GM08714 (cell line): ENCODE data around the gene ZFAND4.
"Not testable (repeated sequence)": the region's sequence is repeated elsewhere in the genome, so short reads cannot be mapped to it uniquely, and the experiment has no call there.

Experiments used
- H3K4me3 ChIP-seq: fragments of 200-500 bp; sonication (Bioruptor generic); 2 replicates; pipeline ENCODE4 v1.5.1; 2014; ENCODE audit warnings: mild to moderate bottlenecking, low read length, inconsistent platforms
- ZNF274 ChIP-seq: IDR thresholded peaks from 2 replicates; pipeline ENCODE4 v1.6.1; 2012; ENCODE audit warnings: mild to moderate bottlenecking, low read depth, low read length

Gene ZFAND4

GRCh38 chr10:45672181-45673073 is at the start of gene ZFAND4:
TSS of gene ZFAND4 (minus strand) at chr10:45672772. CDS start at chr10:45663725, 9,047 bp downstream.
- peak within 1 kb of the TSS; percentile 69 for H3K4me3 ChIP-seq
- no peak for TF ChIP-seq ZNF274

GRCh38 chr10:45721503-45721902 is 48.9 kb upstream of the ZFAND4 start:
- not testable (repeated sequence) for H3K4me3 ChIP-seq

- not testable (repeated sequence) for H3K4me3 ChIP-seq
Observed at GRCh38 chr10:45717642-45718041, 45.1 kb upstream of the ZFAND4 start.

- H3K4me3 ChIP-seq, result not testable (repeated sequence)
Observed at GRCh38 chr10:45717053-45717452, 44.5 kb upstream of the ZFAND4 start.

DNA sequence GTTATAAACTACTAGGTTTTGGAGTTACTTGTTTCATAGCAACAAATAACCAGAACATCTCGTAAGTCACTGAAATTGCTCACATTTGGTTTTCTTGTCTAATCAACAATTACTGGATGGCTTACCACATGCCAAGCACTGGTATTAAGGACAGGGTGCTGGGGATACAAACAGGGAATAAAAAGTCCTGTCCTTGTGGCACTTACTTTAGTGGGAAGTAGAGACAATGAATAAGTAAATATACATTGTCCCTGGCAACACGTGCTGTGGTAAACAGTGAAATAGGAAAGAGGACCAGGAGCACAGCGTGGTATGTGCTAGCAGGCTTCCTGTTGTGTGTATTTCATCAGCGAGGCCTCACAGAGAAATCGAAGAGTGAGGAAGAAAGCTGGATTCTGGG is 38.7 kb upstream of the ZFAND4 start:
- H3K4me3 ChIP-seq, result not testable (repeated sequence)

- not testable (repeated sequence) for H3K4me3 ChIP-seq
Observed at GRCh38 chr10:45710200-45710796, 37.7 kb upstream of the ZFAND4 start.

DNA sequence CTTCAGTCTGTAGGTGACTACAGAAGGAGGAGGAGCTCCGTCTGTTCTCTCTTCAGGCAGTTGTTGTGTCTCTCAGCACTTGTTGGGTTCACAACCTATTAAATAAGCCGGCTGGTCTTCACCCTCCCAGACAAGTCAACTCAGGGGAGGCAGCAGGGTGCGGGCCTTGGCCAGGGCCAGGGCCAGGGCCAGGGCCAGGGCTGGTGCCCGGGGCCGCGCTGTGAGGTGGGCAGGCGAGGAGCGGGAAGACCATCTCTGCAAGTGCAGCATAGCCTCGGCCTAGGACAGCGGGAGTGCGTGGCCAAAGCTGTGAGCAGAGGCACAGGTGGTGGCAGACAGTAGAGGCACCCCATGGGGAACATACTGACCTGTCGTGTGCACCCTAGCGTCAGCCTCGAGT is 5.9 kb upstream of the ZFAND4 start:
- not testable (repeated sequence) for H3K4me3 ChIP-seq

DNA sequence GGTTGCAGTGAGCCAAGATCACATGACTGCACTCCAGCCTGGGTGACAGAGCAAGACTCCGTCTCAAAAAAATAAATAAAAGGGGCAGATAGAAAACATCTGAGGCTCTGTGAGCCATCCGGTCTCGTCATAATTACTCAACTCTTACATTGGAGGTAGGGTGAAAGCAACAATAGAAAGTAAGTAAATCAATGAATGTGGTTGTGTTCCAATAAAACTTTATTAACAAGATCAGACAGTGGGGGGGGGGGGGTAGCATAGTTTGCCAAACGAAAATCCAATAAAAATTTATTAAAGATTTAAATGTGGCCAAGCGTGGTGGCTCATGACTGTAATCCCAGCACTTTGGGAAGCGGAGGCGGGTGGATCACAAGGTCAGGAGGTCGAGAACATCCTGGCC is 2.8 kb upstream of the ZFAND4 start:
- H3K4me3 ChIP-seq, result no peak overlapping the region

DNA sequence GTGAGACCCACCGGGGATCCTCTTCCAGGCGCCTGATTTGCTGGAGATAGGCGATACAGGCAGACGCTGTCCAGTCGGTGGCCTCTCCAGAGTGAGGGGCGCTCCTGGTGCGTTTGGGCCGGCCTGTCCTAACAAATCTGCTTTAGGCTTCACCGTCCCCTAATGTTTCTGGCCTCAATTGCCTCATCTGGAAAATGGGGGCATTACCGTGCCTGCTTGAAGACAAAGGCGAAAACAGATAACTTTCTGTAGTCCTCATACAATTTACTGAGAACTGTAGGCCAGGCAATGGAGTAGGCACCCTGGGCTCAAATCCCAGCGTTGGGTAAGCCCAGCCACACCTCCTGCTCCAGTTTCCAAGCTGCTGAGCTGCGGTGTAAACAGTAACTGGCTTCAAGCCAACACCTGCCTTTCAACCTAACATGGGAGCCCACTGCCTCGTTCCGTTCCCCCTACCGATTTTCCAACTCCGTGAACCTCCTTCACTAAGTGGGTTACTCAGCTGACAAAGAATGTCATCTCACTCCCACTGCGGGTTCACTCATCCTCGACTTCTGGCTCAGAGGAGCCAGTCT is 589 bp upstream of the ZFAND4 start:
- H3K4me3 ChIP-seq, result peak overlapping the region; percentile 30; the same call in 1 of the 2 replicates
- no peak for TF ChIP-seq ZNF274

More for the DNA sequence above, 2.8 kb upstream of the ZFAND4 start:
- no peak for TF ChIP-seq ZNF274

- H3K4me3 ChIP-seq, result peak overlapping the region; percentile 69
Observed at GRCh38 chr10:45671300-45671699, 1.3 kb downstream of the ZFAND4 start.

- H3K4me3 ChIP-seq, result not testable (repeated sequence)
Observed at GRCh38 chr10:45669897-45670296, 2.7 kb downstream of the ZFAND4 start.

DNA sequence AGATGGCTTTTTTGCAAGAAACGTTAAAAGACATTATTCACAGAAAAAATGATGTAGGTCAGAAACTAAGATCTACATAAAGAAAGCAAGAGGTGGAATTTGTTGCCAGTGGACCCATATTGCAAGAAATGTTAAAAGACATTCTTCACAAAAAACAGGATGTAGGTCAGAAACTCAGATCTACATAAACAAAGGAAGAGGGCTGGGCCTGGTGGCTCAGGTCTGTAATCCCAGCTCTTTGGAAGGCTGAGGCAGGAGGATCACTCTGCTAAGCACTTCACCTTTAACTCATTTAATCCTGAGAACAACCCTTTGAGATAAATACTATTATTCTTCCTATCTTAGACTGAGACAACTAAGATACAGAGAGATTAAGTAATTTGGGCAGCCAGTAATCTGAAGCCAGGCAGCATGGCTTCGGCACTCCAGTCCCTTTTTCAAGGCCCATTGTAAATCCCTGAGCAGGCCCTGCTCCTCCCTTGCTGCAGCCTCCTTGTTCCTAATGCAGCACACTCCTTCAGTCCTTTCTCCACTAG is 11.6 kb downstream of the ZFAND4 start:
- no peak overlapping the region for H3K4me3 ChIP-seq
- TF ChIP-seq ZNF274, result no peak

- H3K4me3 ChIP-seq, result no peak overlapping the region
- no peak for TF ChIP-seq ZNF274
Observed at GRCh38 chr10:45657033-45657926, 15.3 kb downstream of the ZFAND4 start.

- no peak for TF ChIP-seq ZNF274
- H3K4me3 ChIP-seq, result no peak overlapping the region
Observed at GRCh38 chr10:45655219-45655618, 17.4 kb downstream of the ZFAND4 start.

DNA sequence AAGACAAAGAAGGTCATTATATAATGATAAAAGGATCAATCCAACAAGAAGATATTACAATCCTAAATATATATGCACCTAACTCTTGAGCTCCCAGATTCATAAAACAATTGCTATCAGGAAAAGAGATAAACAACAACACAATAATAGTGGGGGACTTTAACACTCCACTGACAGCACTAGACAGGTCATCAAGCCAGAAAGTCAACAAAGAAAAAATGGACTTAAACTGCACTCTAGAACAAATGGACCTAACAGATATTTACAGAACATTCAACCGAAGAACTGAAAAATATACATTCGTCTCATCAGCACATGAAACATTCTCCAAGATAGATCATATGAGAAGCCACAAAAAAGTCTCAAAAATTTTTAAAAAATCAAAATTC is 17.8 kb downstream of the ZFAND4 start:
- not testable (repeated sequence) for H3K4me3 ChIP-seq
